HS-5 (cell line): ENCODE measurements around the gene SLC1A2.
A peak's percentile ranks its signal among the peaks of the same experiment; 100 is the strongest.

Source experiments
- DNase-seq: peaks from one replicate; pipeline ENCODE4 v3.0.0-alpha.2; 2012; ENCODE audit warnings: low read depth

Gene SLC1A2

GRCh38 chr11:35413598-35413997 lies 5.8 kb downstream of the SLC1A2 start:
- no peak for DNase-seq

GRCh38 chr11:35412285-35412684 lies 7.1 kb downstream of the SLC1A2 start:
- DNase-seq, result no peak

- no peak for DNase-seq
These were observed 12.3 kb downstream of the SLC1A2 start for GRCh38 chr11:35407041-35407440.

GRCh38 chr11:35404388-35404775 lies 15.0 kb downstream of the SLC1A2 start:
- no peak for DNase-seq

GRCh38 chr11:35403765-35404387 lies 15.5 kb downstream of the SLC1A2 start:
- no peak for DNase-seq

- no peak for DNase-seq
These were observed 16.4 kb downstream of the SLC1A2 start for GRCh38 chr11:35402751-35403660.

- DNase-seq, result no peak
These were observed 20.5 kb downstream of the SLC1A2 start for GRCh38 chr11:35398881-35399280.

- no peak for DNase-seq
These were observed 24.4 kb downstream of the SLC1A2 start for GRCh38 chr11:35394941-35395340.

- DNase-seq, result no peak
These were observed 26.3 kb downstream of the SLC1A2 start for GRCh38 chr11:35393098-35393497.

GRCh38 chr11:35391922-35392688 lies 27.3 kb downstream of the SLC1A2 start:
- no peak for DNase-seq

GRCh38 chr11:35390737-35391682 lies 28.3 kb downstream of the SLC1A2 start:
- DNase-seq, result peak; percentile 70

GRCh38 chr11:35389897-35390465 lies 29.4 kb downstream of the SLC1A2 start:
- DNase-seq, result no peak

- DNase-seq, result no peak
These were observed 30.2 kb downstream of the SLC1A2 start for GRCh38 chr11:35389112-35389511.

- no peak for DNase-seq
These were observed 31.3 kb downstream of the SLC1A2 start for GRCh38 chr11:35388061-35388460.

- DNase-seq, result no peak
These were observed 32.0 kb downstream of the SLC1A2 start for GRCh38 chr11:35387111-35387982.

GRCh38 chr11:35383953-35384352 lies 35.4 kb downstream of the SLC1A2 start:
- DNase-seq, result no peak

- no peak for DNase-seq
These were observed 37.5 kb downstream of the SLC1A2 start for GRCh38 chr11:35381709-35382322.

GRCh38 chr11:35380603-35381002 lies 38.8 kb downstream of the SLC1A2 start:
- DNase-seq, result no peak

GRCh38 chr11:35377262-35377661 lies 42.1 kb downstream of the SLC1A2 start:
- no peak for DNase-seq

GRCh38 chr11:35376613-35377012 lies 42.7 kb downstream of the SLC1A2 start:
- DNase-seq, result peak; percentile 80
